Endodermal cell (in vitro differentiated cells): Measurements from ENCODE around the gene EI24. TPM values are rescaled to one million over a fixed set of nuclear protein-coding genes. Genes with fewer than 3 reads are reported as not detected.

Source experiments
- DNase-seq: peaks from one replicate; pipeline ENCODE4 v3.0.0-alpha.2; 2017
- H3K27ac ChIP-seq: 2 replicates; pipeline ENCODE4 v1.5.1; 2013; ENCODE audit warnings: mild to moderate bottlenecking, low read depth, low read length, moderate library complexity
- H3K27me3 ChIP-seq: 2 replicates; pipeline ENCODE4 v1.6.1; 2013; ENCODE audit warnings: mild to moderate bottlenecking, low read length, moderate library complexity; ENCODE audit not compliant: insufficient read depth, control insufficient read depth, poor library complexity, severe bottlenecking
- H3K36me3 ChIP-seq: 2 replicates; pipeline ENCODE4 v1.7.0; 2013; ENCODE audit warnings: mild to moderate bottlenecking, low read length, moderate library complexity; ENCODE audit not compliant: control insufficient read depth, insufficient read depth
- H3K4me1 ChIP-seq: one replicate; pipeline ENCODE4 v1.7.0; 2013; ENCODE audit warnings: low read length; ENCODE audit not compliant: control insufficient read depth, insufficient read depth
- H3K4me3 ChIP-seq: 2 replicates; pipeline ENCODE4 v1.5.1; 2013; ENCODE audit warnings: mild to moderate bottlenecking, low read length, moderate library complexity
- H3K9ac ChIP-seq: 2 replicates; pipeline ENCODE4 v1.6.1; 2013; ENCODE audit warnings: mild to moderate bottlenecking, low read length, moderate library complexity; ENCODE audit not compliant: poor library complexity, severe bottlenecking; ENCODE audit errors: extremely low read depth
- H3K9me3 ChIP-seq: 2 replicates; pipeline ENCODE4 v1.6.1; 2013; ENCODE audit warnings: mild to moderate bottlenecking, low read length, moderate library complexity; ENCODE audit not compliant: control insufficient read depth
- H3K27ac Mint-ChIP-seq: 2 replicates; pipeline ENCODE4 v1.8.0; 2020; ENCODE audit warnings: mixed read lengths
- H3K27me3 Mint-ChIP-seq: 2 replicates; pipeline ENCODE4 v1.8.0; 2021; ENCODE audit warnings: mild to moderate bottlenecking, mixed read lengths; ENCODE audit not compliant: insufficient read depth
- H3K36me3 Mint-ChIP-seq: 2 replicates; pipeline ENCODE4 v1.8.0; 2020; ENCODE audit warnings: low read depth, mixed read lengths
- H3K4me1 Mint-ChIP-seq: 2 replicates; pipeline ENCODE4 v1.8.0; 2020; ENCODE audit warnings: mixed read lengths
- H3K4me3 Mint-ChIP-seq: 2 replicates; pipeline ENCODE4 v1.8.0; 2020; ENCODE audit warnings: mild to moderate bottlenecking, moderate library complexity, mixed read lengths
- H3K9me3 Mint-ChIP-seq: 2 replicates; pipeline ENCODE4 v1.8.0; 2020; ENCODE audit warnings: mild to moderate bottlenecking, mixed read lengths
- WGBS, 2 experiments: methylation state at CpG; one replicate each; pipeline versions ENCODE4 v1.1.5 to v1.1.7; 2013; ENCODE audit warnings: missing lambda C conversion rate in 2 of 2, mixed read lengths in 1 of 2; ENCODE audit not compliant: insufficient coverage in 1 of 2, insufficient read length in 1 of 2; 5-methylcytosine and 5-hydroxymethylcytosine counted together
- total RNA-seq, 2 donors: library from RNA; stranded (reverse); fragmentation: NEBNext Ultra II Directional in 1 of 2; extraction: Animal tissue kit (Norgen Biotek cat#: 25700) in 1 of 2; gene quantifications; 2 replicates in 1 of 2; 3 replicates in 1 of 2; pipeline ENCODE4 v1.2.1, GENCODE V29; 2021
- TF ChIP-seq, protein P1 (sequence below): fragments of 200-600 bp; sonication (generic); conservative IDR thresholded peaks from 2 replicates; pipeline ENCODE4 v1.5.0; 2021; ENCODE audit warnings: antibody characterized with exemption, mild to moderate bottlenecking

EI24 gene
- total RNA-seq, 2 donors from 2014 or later = 102 to 110 TPM

DNA sequence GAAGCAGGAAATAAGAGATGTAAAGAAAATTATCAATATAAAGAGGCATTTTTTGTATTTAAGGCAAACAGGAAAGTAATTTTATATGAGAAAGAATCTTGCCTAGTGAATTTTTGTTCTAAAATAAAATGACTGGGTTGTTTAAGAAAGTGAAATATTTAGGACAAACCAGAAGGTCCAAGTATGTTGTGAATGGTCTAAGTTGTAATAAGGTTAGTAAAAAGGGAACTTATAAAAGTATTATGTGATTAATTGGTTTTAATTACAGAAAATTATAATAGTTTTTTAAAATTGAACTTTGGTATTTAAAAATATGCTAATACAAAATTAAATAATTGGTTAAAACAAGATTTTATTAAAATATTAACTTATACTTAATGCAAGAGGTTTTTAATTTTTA lies 26.6 kb upstream of the EI24 start:
- TF ChIP-seq, protein P1, sequence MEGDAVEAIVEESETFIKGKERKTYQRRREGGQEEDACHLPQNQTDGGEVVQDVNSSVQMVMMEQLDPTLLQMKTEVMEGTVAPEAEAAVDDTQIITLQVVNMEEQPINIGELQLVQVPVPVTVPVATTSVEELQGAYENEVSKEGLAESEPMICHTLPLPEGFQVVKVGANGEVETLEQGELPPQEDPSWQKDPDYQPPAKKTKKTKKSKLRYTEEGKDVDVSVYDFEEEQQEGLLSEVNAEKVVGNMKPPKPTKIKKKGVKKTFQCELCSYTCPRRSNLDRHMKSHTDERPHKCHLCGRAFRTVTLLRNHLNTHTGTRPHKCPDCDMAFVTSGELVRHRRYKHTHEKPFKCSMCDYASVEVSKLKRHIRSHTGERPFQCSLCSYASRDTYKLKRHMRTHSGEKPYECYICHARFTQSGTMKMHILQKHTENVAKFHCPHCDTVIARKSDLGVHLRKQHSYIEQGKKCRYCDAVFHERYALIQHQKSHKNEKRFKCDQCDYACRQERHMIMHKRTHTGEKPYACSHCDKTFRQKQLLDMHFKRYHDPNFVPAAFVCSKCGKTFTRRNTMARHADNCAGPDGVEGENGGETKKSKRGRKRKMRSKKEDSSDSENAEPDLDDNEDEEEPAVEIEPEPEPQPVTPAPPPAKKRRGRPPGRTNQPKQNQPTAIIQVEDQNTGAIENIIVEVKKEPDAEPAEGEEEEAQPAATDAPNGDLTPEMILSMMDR = no peak
- Histone ChIP-seq H3K4me3 (no peak overlapping the region), H3K9ac (no peak overlapping the region), H3K27me3 (no peaks in the 10 kb centered on the region), H3K9me3 (peaks cover 42% of the 10 kb centered on the region), H3K4me1 (no peaks in the 10 kb centered on the region), H3K36me3 (no peaks in the 10 kb centered on the region), H3K27ac (no peak overlapping the region)
- Mint-ChIP-seq H3K4me1 (peaks cover under 1% of the 10 kb centered on the region), H3K36me3 (peaks cover 6% of the 10 kb centered on the region), H3K9me3 (peaks cover 38% of the 10 kb centered on the region), H3K27ac (no peak overlapping the region), H3K4me3 (no peak overlapping the region), H3K27me3 (no peaks in the 10 kb centered on the region)
- DNase-seq = no peak

DNA sequence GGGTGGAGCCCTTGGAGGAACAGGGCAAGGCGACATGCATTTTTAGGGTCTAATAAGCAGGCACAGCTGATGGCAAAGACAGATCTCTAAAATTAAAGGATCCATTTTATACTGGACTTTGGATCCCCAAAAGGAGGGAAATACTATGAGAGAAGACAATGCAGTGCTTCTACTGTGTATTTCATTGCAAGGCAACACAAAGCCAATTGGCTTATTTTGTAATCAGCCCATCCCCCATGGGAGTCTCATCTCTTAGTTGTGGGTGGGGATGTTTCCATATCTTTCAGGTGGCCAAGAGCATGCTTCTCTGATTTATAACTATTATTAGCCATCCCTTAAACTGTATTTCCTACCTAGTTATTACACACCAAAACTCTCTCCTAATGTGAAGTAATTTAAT lies 18.5 kb upstream of the EI24 start:
- H3K9me3 Mint-ChIP-seq = peaks cover 78% of the 10 kb centered on the region
- H3K27ac ChIP-seq = no peak overlapping the region
- H3K36me3 ChIP-seq = no peaks in the 10 kb centered on the region
- H3K9ac ChIP-seq = no peak overlapping the region
- peaks cover 90% of the 10 kb centered on the region for H3K9me3 ChIP-seq
- no peak overlapping the region for H3K27ac Mint-ChIP-seq
- H3K36me3 Mint-ChIP-seq = peaks cover 7% of the 10 kb centered on the region
- H3K27me3 Mint-ChIP-seq = no peaks in the 10 kb centered on the region
- no peak overlapping the region for H3K4me3 Mint-ChIP-seq
- no peak overlapping the region for H3K4me3 ChIP-seq
- TF ChIP-seq, protein P1 = no peak
- no peaks in the 10 kb centered on the region for H3K4me1 ChIP-seq
- no peak for DNase-seq
- peaks cover 2% of the 10 kb centered on the region for H3K4me1 Mint-ChIP-seq
- no peaks in the 10 kb centered on the region for H3K27me3 ChIP-seq
- WGBS, 2 experiments = 89 to 100% methylated on average over 1 of the region's 1 CpG

DNA sequence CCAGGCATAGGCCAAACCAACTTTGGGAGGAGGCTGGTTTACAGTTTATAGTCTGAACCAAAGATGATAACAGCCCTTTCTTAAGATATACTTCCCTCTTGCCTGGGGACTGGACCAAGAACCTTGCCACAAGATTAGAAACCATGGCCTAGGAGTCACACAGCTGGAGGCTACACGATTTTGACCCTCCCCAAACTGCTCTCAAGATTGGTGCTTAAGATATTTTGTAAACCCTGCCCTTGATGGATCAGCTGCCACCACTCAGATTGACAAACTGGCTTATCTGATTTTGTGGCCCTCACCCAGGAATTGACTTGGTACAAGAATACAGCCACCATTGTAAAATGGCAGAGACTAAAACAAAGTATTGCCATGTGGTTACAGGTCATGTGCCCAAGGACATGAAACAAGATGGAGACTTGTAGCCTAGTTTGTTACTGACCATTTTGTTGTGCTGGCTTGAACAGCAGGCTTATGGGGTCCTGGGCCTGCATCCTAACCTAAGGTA lies 17.4 kb upstream of the EI24 start:
- peaks cover 2% of the 10 kb centered on the region for H3K4me1 Mint-ChIP-seq
- no peaks in the 10 kb centered on the region for H3K27me3 Mint-ChIP-seq
- Histone ChIP-seq H3K4me3 (no peak overlapping the region), H3K9me3 (peaks cover 79% of the 10 kb centered on the region), H3K27ac (no peak overlapping the region), H3K27me3 (no peaks in the 10 kb centered on the region), H3K36me3 (no peaks in the 10 kb centered on the region), H3K4me1 (no peaks in the 10 kb centered on the region), H3K9ac (no peak overlapping the region)
- H3K4me3 Mint-ChIP-seq = no peak overlapping the region
- TF ChIP-seq, protein P1 = no peak
- H3K9me3 Mint-ChIP-seq = peaks cover 75% of the 10 kb centered on the region
- peaks cover 7% of the 10 kb centered on the region for H3K36me3 Mint-ChIP-seq
- WGBS, 2 experiments = 67 to 68% methylated on average over 1 of the region's 1 CpG
- no peak overlapping the region for H3K27ac Mint-ChIP-seq
- DNase-seq = no peak
